KMS-11 (cell line): ENCODE measurements around the gene FBXO22.
A peak's percentile ranks its signal among the peaks of the same experiment; 100 is the strongest.

Source experiments
- H2AFZ ChIP-seq: fragments of 200-600 bp; sonication (generic); 2 replicates; pipeline ENCODE4 v1.6.1; 2016; ENCODE audit warnings: antibody characterized with exemption, mixed run types, low read depth
- H3K27ac ChIP-seq: fragments of 200-600 bp; sonication (generic); 2 replicates; pipeline ENCODE4 v1.6.1; 2016; ENCODE audit warnings: mild to moderate bottlenecking, mixed run types
- H3K27me3 ChIP-seq: fragments of 200-600 bp; sonication (generic); 2 replicates; pipeline ENCODE4 v1.6.1; 2017; ENCODE audit warnings: mild to moderate bottlenecking, low read depth, mixed run types, moderate library complexity; ENCODE audit not compliant: insufficient read depth
- H3K36me3 ChIP-seq: fragments of 200-600 bp; sonication (generic); 2 replicates; pipeline ENCODE4 v1.6.1; 2017; ENCODE audit warnings: mild to moderate bottlenecking, mixed run types; ENCODE audit not compliant: insufficient read depth
- H3K4me1 ChIP-seq: fragments of 200-600 bp; sonication (generic); 2 replicates; pipeline ENCODE4 v1.6.1; 2016; ENCODE audit warnings: mild to moderate bottlenecking, low read depth, mixed run types; ENCODE audit not compliant: poor library complexity, severe bottlenecking
- H3K4me2 ChIP-seq: fragments of 200-600 bp; sonication (generic); 2 replicates; pipeline ENCODE4 v1.7.0; 2016; ENCODE audit warnings: mild to moderate bottlenecking, mixed run types
- H3K4me3 ChIP-seq: fragments of 200-600 bp; sonication (generic); IDR thresholded peaks from 2 replicates; pipeline ENCODE4 v1.6.1; 2017; ENCODE audit warnings: low read depth, low read length, mixed read lengths; ENCODE audit not compliant: insufficient read depth
- H3K79me2 ChIP-seq: fragments of 200-600 bp; sonication (generic); 2 replicates; pipeline ENCODE4 v1.6.1; 2016; ENCODE audit warnings: low read depth, mixed run types; ENCODE audit not compliant: insufficient read depth
- H3K9ac ChIP-seq: fragments of 200-600 bp; sonication (generic); 2 replicates; pipeline ENCODE4 v1.6.1; 2016; ENCODE audit warnings: mild to moderate bottlenecking, mixed run types
- H4K20me1 ChIP-seq: fragments of 200-600 bp; sonication (generic); 2 replicates; pipeline ENCODE4 v1.6.1; 2016; ENCODE audit warnings: mild to moderate bottlenecking, mixed run types; ENCODE audit not compliant: insufficient read depth
- CTCF ChIP-seq: fragments of 200-600 bp; sonication (generic); conservative IDR thresholded peaks from 2 replicates; pipeline ENCODE4 v1.6.1; 2017; ENCODE audit warnings: low read depth, mild to moderate bottlenecking, antibody characterized with exemption, low read length, moderate library complexity, mixed read lengths

FBXO22 gene

GRCh38 chr15:75926931-75927330 lies 23.3 kb downstream of the FBXO22 start:
- no peaks in the 10 kb centered on the region for H4K20me1 ChIP-seq
- no peak overlapping the region for H3K27ac ChIP-seq
- H3K36me3 ChIP-seq, result no peaks in the 10 kb centered on the region
- peaks cover 49% of the 10 kb centered on the region for H3K4me1 ChIP-seq
- no peak overlapping the region for H2AFZ ChIP-seq
- no peaks in the 10 kb centered on the region for H3K79me2 ChIP-seq
- no peaks in the 10 kb centered on the region for H3K27me3 ChIP-seq
- no peak overlapping the region for H3K4me3 ChIP-seq
- no peak overlapping the region for H3K4me2 ChIP-seq
- no peak overlapping the region for H3K9ac ChIP-seq
- TF ChIP-seq CTCF, result no peak

GRCh38 chr15:75927601-75928000 lies 23.9 kb downstream of the FBXO22 start:
- Histone ChIP-seq H2AFZ (no peak overlapping the region), H3K4me3 (no peak overlapping the region), H3K27me3 (no peaks in the 10 kb centered on the region), H3K79me2 (no peaks in the 10 kb centered on the region), H3K9ac (no peak overlapping the region), H3K4me1 (peaks cover 45% of the 10 kb centered on the region), H3K27ac (no peak overlapping the region), H3K36me3 (no peaks in the 10 kb centered on the region), H4K20me1 (no peaks in the 10 kb centered on the region), H3K4me2 (no peak overlapping the region)
- no peak for TF ChIP-seq CTCF

GRCh38 chr15:75928680-75929608 lies 25.3 kb downstream of the FBXO22 start:
- Histone ChIP-seq H3K9ac (no peak overlapping the region), H3K4me1 (peaks cover 38% of the 10 kb centered on the region)

GRCh38 chr15:75929799-75930565 lies 26.3 kb downstream of the FBXO22 start:
- H3K4me1 ChIP-seq, result peaks cover 38% of the 10 kb centered on the region
- H3K9ac ChIP-seq, result no peak overlapping the region
- no peak for TF ChIP-seq CTCF
- no peak overlapping the region for H2AFZ ChIP-seq
- peak overlapping the region; percentile 17; the same call in 1 of the 2 replicates for H3K27ac ChIP-seq
- no peak overlapping the region for H3K4me3 ChIP-seq
- no peaks in the 10 kb centered on the region for H3K27me3 ChIP-seq
- peak overlapping the region; percentile 72 for H3K4me2 ChIP-seq
- H3K79me2 ChIP-seq, result no peaks in the 10 kb centered on the region
- no peaks in the 10 kb centered on the region for H4K20me1 ChIP-seq
- no peaks in the 10 kb centered on the region; the same call in 1 of the 2 replicates for H3K36me3 ChIP-seq

More at GRCh38 chr15:75928680-75929608, 25.3 kb downstream of the FBXO22 start:
- no peaks in the 10 kb centered on the region for H4K20me1 ChIP-seq
- no peaks in the 10 kb centered on the region; the same call in 1 of the 2 replicates for H3K36me3 ChIP-seq
- H3K4me2 ChIP-seq, result peak overlapping the region; percentile 72
- no peak overlapping the region for H2AFZ ChIP-seq
- no peaks in the 10 kb centered on the region for H3K27me3 ChIP-seq
- no peak overlapping the region for H3K4me3 ChIP-seq
- no peaks in the 10 kb centered on the region for H3K79me2 ChIP-seq
- peak; percentile 68 for TF ChIP-seq CTCF
- no peak overlapping the region; the same call in 1 of the 2 replicates for H3K27ac ChIP-seq
